Activated CD8-positive, alpha-beta memory T cell treated with anti-CD3 and anti-CD28 coated beads for 1 hour (primary cell): ENCODE measurements around the gene MFAP3.

ENCODE experiments used
- DNase-seq, 2 donors: peaks; one replicate each; pipeline ENCODE4 v3.0.0-alpha.2; 2020; ENCODE audit warnings: low read depth in 1 of 2; ENCODE audit errors: extremely low read depth in 1 of 2

Gene MFAP3

GRCh38 chr5:154088801-154089200, 50.0 kb downstream of the MFAP3 start:
- DNase-seq: no peak

DNA sequence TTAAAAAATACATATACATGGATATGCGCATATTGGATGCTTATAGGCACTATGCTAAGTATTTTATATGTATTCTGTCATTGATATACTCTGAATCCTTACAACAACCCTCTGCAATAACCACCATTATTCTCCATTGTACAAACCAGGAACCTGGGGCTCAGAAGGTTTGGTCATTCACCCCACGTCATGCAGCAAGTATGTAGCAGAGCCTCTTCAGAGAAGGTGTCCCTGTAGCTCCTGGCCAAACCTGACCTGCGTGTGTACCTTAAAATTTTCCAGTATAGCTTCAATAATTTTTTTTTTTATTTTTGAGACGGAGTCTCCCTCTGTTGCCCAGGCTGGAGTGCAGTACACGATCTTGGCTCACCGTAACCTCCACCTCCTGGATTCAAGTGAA, 51.9 kb downstream of the MFAP3 start:
- no peak for DNase-seq

DNA sequence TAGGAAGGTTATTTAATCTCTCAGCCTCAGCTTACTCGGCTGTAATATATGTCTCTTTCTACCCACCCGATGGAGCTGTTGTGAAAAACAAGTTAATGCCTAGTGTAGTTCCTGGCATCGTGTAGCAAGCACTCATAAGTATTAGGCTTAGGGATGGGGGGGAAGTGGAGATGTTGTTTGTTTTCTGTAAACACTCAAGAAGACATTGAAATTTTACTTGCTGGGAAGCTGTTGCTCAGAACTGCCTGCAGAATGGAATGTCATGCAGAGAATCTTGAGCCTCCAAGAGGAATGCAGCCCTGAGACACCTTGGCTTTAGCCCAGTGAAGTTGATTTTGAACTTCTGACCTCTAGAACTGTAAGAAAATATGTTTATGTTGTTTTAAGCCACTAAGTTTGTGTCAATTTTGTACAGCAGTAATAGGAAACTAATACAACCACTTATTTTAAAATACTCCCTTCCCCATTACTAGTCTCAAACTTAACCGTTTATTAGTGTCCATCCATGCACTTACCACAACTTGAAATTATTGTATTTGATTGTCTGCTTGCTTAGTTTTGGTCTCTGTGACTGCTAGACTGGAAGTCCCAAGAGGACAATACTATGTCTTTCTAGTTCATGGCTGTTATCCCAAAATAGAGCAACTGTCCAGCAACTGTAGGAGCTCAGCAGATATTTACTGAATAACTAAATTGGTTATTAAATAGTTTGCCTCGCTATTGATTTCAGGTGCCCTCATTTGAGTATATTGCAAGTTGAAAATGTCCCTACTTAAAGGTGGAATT, 53.8 kb downstream of the MFAP3 start:
- DNase-seq: no peak

DNA sequence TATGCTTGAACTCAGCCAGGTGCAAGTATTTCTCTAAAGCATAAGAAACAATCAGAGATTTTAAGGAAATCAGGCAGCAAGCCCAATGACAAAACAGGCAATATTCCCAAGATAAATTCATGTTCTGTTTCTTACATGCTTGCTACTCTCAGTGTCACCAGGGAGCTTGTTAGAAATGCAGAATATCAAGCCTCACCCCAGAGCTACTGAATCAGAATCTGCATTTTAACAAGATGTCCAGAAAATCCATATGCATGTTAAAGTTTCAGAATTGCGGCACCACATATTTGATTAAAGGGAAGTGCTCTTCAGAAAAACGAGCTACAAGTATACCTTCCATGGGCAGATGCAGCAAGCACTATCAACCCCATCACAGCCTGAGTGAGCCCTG, 54.4 kb downstream of the MFAP3 start:
- DNase-seq: no peak

- DNase-seq: no peak
Measured at GRCh38 chr5:154095904-154096303, 57.1 kb downstream of the MFAP3 start.

DNA sequence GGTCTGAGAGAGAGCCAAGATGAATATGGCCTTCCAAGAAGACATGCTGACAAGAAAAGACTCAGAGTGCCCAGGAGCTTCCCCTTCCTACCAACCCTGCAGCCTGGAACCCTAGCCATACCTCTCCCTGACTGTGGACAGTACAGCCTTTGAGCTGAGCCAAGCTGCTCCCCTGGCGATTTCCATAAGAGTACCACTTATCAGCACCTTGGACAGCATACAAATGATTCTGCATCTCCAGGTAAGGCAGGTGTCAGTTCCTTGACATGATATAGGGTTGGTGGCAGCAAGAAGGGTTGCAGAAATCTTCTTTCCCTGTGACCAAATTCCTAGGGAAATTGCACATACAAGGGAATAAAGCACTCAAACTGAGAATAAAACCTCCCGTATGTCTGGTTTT, 58.3 kb downstream of the MFAP3 start:
- DNase-seq: no peak

DNA sequence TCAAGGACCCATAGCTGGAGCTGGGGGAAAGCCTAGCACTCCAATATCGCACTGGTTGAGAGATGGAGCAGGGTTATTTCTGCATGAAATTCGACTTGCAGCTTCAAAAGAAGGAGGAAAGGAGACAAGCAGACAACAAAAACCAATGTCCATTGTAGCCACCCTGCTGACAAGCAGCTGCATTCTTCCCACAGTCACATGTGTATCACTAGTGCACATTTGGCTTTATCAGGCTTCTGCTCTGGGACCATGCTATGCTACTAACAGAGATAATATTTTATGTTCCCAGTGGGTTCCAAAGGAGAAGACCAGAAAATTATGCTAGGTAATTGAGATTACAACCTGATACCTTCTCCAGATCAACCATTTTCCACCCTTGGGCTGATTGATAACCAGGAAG, 59.7 kb downstream of the MFAP3 start:
- DNase-seq: no peak

- no peak for DNase-seq
Measured at GRCh38 chr5:154101184-154101583, 62.4 kb downstream of the MFAP3 start.

GRCh38 chr5:154103233-154103632, 64.5 kb downstream of the MFAP3 start:
- no peak for DNase-seq
